Cardiac muscle cell (in vitro differentiated cells and primary cell): ENCODE measurements around the gene INTS7. TPM values are rescaled to one million over a fixed set of nuclear protein-coding genes. Genes with fewer than 3 reads are reported as not detected.

Experiments used
- DNase-seq, 2 donors: peaks; one replicate each; pipeline versions ENCODE4 v3.0.0 to v3.0.0-alpha.2; 2010 to 2017; ENCODE audit warnings: low read depth in 1 of 2, low spot score in 1 of 2
- H3K27ac ChIP-seq: fragments of 200-600 bp; sonication (generic); 2 replicates; pipeline ENCODE4 v1.5.1; 2016
- H3K27me3 ChIP-seq: fragments of 200-600 bp; sonication (generic); 2 replicates; pipeline ENCODE4 v1.6.0; 2016; ENCODE audit warnings: control low read depth
- H3K36me3 ChIP-seq: fragments of 200-600 bp; sonication (generic); 2 replicates; pipeline ENCODE4 v1.5.1; 2016; ENCODE audit warnings: control low read depth
- H3K4me1 ChIP-seq: fragments of 200-600 bp; sonication (generic); 2 replicates; pipeline ENCODE4 v1.8.1; 2017; ENCODE audit warnings: low read depth, mild to moderate bottlenecking, mixed run types
- H3K4me3 ChIP-seq: fragments of 200-600 bp; sonication (generic); 2 replicates; pipeline ENCODE4 v1.5.1; 2016; ENCODE audit warnings: mild to moderate bottlenecking
- H3K9me3 ChIP-seq: fragments of 200-600 bp; sonication (generic); 2 replicates; pipeline ENCODE4 v1.5.1; 2017; ENCODE audit warnings: low read depth, mild to moderate bottlenecking, control low read depth
- CTCF ChIP-seq: IDR thresholded peaks from 2 replicates; pipeline ENCODE4 v1.5.1; 2012; ENCODE audit warnings: low read depth, mild to moderate bottlenecking, low read length
- polyA plus RNA-seq: library from polyadenylated mRNA; unstranded; fragments of >200 nt; fragmentation: Nextera tagmentation; extraction: Ambion mirVana; gene quantifications from 2 replicates; pipeline ENCODE4 v1.2.1, GENCODE V29; 2016
- total RNA-seq: library from RNA; depleted of rRNA; stranded (reverse); fragments of >200 nt; gene quantifications from 2 replicates; pipeline ENCODE4 v1.2.3, GENCODE V29; 2016

INTS7 gene
- total and polyA plus RNA-seq, 2 experiments from 2014 or later, result 5.6 to 11.3 TPM

- Histone ChIP-seq H3K36me3 (no peaks in the 10 kb centered on the region), H3K4me1 (no peaks in the 10 kb centered on the region), H3K4me3 (no peak overlapping the region), H3K27ac (no peak overlapping the region), H3K9me3 (no peaks in the 10 kb centered on the region), H3K27me3 (peaks cover 3% of the 10 kb centered on the region)
- DNase-seq, result no peak
- TF ChIP-seq CTCF, result no peak
These were observed 126.4 kb downstream of the INTS7 start for GRCh38 chr1:211908951-211909350.

GRCh38 chr1:211908453-211908852, 126.9 kb downstream of the INTS7 start:
- Histone ChIP-seq H3K36me3 (no peaks in the 10 kb centered on the region), H3K27ac (no peak overlapping the region), H3K4me3 (no peak overlapping the region), H3K4me1 (no peaks in the 10 kb centered on the region), H3K9me3 (no peaks in the 10 kb centered on the region), H3K27me3 (peaks cover 3% of the 10 kb centered on the region)
- no peak for TF ChIP-seq CTCF
- no peak for DNase-seq

- Histone ChIP-seq H3K9me3 (no peaks in the 10 kb centered on the region), H3K4me1 (no peaks in the 10 kb centered on the region), H3K27me3 (no peaks in the 10 kb centered on the region), H3K36me3 (no peaks in the 10 kb centered on the region), H3K4me3 (no peak overlapping the region), H3K27ac (no peak overlapping the region)
- DNase-seq, result no peak
- no peak for TF ChIP-seq CTCF
These were observed 131.7 kb downstream of the INTS7 start for GRCh38 chr1:211903490-211904245.

- no peak for TF ChIP-seq CTCF
- Histone ChIP-seq H3K4me3 (no peak overlapping the region), H3K9me3 (no peaks in the 10 kb centered on the region), H3K27me3 (no peaks in the 10 kb centered on the region), H3K36me3 (no peaks in the 10 kb centered on the region), H3K4me1 (no peaks in the 10 kb centered on the region), H3K27ac (no peak overlapping the region)
- DNase-seq, result no peak
These were observed 132.6 kb downstream of the INTS7 start for GRCh38 chr1:211902624-211903291.

GRCh38 chr1:211901945-211902344, 133.4 kb downstream of the INTS7 start:
- H3K27me3 ChIP-seq, result no peaks in the 10 kb centered on the region
- H3K27ac ChIP-seq, result no peak overlapping the region
- H3K36me3 ChIP-seq, result no peaks in the 10 kb centered on the region
- no peak overlapping the region for H3K4me3 ChIP-seq
- H3K9me3 ChIP-seq, result no peaks in the 10 kb centered on the region
- DNase-seq, result no peak
- no peak for TF ChIP-seq CTCF
- H3K4me1 ChIP-seq, result no peaks in the 10 kb centered on the region
